ENCODE data around the gene TRABD.
"Not testable (repeated sequence)": the region's sequence is repeated elsewhere in the genome, so short reads cannot be mapped to it uniquely, and the experiment has no call there.

Gene TRABD

GRCh38 chr22:50185375-50186087 lies at the start of gene TRABD:
Gene TRABD (plus strand): TSS chr22:50185913. CDS start chr22:50193061, 7,148 bp downstream.
- DNase-seq: peak; percentile 73

DNA sequence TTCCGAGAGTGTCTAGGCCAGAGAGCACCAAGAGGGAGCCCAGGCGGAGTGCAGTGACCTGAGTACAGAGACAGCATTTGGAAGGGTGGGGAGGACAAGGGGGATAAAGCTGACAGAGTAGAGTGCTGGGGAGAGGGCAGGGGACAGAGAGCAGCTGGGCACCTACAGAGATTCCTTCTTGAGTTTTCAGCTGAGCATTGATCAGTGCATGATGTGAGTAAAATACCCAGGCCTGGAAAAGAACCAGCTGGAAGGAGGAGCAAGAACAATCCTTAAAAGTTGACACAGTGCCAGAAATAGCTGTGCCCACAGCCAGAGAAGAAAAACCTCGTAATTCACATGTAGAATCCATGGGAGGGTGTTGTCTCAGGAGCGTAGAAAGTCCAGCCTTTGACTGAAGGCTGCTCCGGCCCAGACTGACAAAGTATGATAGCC lies 49.1 kb upstream of the TRABD start:
- no peak for DNase-seq

DNA sequence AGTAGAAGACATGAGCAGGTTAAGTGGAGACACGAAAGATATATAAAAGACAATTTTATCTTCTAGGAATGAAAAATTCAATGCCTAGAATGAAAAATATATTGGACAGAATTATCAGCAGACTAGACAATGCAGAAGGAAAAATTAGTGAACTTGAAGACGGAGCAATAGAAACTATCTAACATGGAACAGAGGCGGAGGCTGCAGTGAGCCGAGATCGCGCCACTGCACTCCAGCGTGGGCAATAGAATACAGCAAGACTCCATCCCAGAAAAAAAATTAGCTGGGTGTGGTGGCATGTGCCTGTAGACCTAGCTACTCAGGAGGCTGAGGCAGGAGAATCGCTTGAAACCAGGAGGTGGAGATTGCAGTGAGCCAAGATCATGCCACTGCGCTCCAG lies 48.4 kb upstream of the TRABD start:
- not testable (repeated sequence) for DNase-seq

DNA sequence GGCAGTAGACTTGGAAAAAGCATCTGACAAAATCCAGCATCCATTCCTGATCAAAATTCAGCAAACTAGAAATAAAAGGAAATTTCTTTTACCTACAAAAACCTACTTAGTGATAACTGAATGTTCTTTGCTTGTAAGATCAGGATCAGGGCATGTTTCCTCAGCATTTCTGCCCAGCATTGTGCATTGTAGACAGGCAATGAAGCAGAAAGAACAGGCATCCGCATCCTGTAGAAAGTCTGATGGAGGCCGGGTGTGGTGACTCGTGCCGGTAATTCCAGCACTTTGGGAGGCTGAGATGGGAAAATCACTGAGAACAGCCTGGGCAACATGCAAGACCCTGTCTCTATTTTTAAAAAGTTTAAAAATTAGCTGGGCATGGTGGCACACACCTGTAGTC lies 47.7 kb upstream of the TRABD start:
- no peak for DNase-seq

DNA sequence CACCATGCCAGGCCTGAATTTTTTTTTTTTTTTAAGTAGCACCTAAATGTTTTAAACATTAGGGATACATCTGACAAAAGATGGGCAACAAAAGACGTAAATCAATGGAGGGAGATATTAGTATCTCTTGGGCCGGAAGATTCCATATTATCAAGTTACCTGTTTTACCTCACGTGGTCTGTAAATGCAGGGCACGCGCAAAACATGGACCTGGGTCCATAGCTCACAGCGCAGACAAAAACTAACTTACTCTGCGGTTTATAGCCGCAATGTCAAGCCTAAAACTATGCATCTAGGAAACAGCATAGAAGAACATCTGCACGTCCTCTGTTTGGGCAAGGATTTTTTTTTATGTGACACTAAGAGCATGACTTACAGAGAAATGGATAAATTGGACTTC lies 46.7 kb upstream of the TRABD start:
- no peak for DNase-seq

DNA sequence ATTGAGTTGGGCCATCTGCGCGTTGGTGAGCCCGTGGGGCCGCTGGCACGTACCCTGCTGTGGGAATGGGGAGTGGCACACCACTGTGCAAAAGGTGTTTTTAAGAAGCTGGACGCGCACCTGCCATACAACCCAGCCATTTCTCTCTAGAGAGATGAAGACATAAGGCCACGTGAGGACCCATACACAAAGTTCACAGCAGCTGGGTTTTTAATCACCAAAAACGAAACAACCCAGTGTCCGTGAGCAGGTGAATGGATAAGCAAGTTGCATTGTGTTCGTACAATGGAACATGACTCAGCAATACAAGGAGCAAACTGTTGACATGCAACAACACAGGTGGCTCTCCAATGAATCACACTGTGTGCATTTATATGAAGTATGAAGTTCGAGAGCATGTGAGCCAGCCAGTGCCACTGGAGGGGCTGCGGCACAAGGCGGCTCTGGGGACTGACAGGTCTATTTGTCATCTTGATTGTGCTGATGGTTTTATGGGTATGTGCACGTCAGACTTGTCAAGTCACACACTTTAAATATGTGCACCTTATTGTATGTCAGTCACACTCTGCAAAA lies 45.8 kb upstream of the TRABD start:
- no peak for DNase-seq

DNA sequence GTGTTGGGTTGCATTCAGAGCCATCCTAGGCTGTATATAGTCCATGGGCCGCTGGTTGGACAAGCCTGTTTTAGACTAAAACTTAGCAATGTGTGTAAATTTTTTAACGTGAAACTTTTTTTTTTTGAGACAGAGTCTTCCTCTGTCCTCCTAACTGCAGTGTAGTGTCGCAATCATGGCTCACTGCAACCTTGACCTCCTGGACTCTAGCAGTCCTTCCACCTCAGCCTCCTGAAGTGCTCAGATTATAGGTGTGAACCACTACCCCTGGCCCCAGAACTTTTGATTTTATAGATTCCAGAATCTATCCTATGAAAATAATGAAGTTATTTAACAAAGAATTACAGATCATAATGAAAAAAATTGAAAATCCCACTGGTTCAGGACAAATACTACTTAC lies 45.1 kb upstream of the TRABD start:
- DNase-seq: no peak

- DNase-seq: no peak
These were observed 44.3 kb upstream of the TRABD start for GRCh38 chr22:50141462-50141861.

DNA sequence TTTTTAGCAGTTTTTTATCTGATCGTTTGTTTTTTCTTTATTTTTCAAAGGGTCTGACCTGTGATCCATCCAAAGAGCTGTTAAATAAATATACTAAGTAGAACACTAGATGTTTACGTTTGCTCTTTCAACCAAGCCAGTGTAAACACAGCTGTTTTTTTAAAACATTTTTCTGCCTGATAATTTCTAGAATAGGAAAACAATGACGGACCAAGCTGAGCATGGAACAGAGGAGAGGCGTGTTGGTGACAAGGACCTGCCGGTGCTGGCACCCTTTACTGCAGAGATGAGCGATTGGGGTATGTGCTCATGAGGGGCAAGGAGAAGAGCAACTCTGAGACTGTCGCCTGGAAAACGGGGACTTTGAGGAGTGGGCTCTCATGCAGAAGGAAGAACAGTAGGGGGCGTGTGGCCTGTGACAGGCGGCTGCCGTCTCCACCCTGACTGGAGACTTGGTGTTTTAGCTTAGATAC lies 43.8 kb upstream of the TRABD start:
- no peak for DNase-seq

GRCh38 chr22:50143096-50143495 lies 42.6 kb upstream of the TRABD start:
- DNase-seq: no peak

GRCh38 chr22:50144005-50144614 lies 41.6 kb upstream of the TRABD start:
- DNase-seq: no peak

GRCh38 chr22:50145721-50146438 lies 39.8 kb upstream of the TRABD start:
- no peak for DNase-seq

DNA sequence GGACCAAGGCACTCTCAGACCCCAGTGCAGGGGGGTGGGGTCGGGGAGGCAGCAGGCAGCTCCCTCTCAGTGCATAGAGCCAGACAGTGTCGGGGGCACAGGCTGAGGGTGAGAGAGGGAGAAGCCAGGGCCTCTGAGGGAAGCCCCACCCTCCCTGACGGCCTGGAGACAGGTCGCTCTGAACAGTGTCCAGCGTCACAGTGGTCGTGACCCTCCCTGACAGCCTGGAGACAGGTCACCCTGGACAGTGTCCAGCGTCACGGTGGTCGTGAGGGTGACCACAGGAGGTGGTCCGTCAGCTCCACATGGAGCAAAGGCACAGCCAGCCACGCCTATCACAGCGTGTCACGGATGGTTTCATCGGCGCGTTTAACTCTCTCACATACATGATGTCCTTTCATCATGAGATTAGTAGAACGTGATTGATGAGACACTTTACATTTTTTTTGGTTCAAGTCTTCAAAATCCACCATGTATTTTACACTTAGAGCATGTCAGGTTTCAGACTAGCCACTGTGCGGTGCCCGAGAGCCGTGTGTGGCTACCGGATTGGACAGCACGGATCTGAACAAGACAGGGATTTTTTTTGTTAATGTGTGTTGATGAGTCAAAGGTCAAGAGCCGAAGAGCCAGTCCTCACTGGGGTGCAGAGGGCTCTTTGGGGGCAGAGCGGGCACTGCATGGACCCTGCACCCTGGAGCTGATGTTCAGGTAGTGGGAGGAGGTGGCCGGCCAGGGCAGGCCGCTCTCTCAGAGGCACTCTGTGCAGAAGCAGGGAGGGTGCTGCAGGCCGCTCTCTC lies 39.1 kb upstream of the TRABD start:
- no peak for DNase-seq

- DNase-seq: not testable (repeated sequence)
These were observed 38.2 kb upstream of the TRABD start for GRCh38 chr22:50147258-50148165.

DNA sequence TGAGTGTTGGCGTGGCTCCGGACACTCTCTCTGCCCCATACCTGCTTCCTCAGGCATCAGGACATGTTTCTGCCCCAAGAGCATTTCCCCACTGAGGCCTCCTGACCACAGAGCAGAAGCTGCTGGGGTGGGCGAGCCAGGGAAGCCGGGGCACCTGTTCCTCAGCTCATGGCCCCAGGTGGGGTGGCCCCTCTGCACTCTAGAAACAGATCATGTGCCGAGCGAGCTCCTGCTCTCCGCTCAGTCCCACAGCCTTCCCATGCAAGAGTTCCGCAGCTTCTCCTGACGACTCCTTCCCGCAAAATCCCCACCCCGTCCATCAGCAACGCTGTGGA lies 37.6 kb upstream of the TRABD start:
- no peak for DNase-seq

- DNase-seq: no peak
These were observed 36.6 kb upstream of the TRABD start for GRCh38 chr22:50148991-50149721.

GRCh38 chr22:50150161-50151129 lies 35.3 kb upstream of the TRABD start:
- no peak for DNase-seq

GRCh38 chr22:50151571-50152537 lies 33.9 kb upstream of the TRABD start:
- no peak for DNase-seq
